HG03342 (cell line): ENCODE data around the gene MEGF6.

Experiments used
- ATAC-seq: cut with Tn5 transposase; IDR thresholded peaks from one replicate; pipeline ENCODE4 v1.9.1; 2021; ENCODE audit warnings: mild to moderate bottlenecking, moderate library complexity; ENCODE audit not compliant: unreplicated experiment

Gene MEGF6

DNA sequence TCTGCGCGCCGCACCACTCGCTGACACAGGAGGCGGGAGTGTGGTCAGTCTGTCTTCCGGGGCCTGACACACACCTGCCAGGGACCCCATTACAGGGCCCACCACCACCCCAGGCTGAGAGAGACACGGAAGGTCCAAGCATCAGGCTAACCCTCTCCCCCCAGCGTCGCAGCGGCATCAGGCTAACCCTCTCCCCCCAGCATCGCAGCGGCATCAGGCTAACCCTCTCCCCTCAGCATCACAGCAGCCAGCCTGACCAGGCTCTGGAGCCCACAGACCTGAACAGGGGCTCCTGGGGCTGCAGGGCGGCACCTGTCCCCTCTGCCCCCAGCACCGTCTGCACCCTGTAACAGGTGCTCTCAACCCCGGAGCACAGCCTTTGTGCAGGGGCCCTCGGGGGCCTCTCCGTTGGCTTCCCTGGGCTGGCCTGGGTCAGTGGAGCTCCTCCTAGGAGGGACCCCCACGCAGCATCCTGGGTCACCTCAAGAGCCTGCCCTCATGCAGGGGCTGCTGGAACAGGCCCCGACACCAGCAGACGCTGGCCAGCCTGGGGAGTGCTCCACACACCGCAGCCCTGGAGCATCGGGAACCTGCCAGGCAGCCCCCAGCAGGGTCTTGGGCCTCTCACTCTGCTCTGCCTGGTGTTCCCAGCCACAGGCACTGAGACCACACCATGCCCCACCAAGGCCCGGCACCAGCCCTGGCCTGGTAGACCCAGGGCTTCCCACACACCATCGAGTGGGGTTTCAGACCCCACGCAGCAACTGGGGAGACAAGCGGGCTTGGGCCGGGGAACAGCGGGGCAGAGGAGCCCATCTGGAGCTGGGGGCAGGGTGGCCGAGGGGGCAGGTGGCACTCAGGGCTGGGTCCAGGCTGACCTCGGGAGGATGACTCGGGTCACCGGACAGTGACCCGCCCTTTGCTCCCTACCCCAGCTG lies 67.0 kb downstream of the MEGF6 start:
- no peak for ATAC-seq

DNA sequence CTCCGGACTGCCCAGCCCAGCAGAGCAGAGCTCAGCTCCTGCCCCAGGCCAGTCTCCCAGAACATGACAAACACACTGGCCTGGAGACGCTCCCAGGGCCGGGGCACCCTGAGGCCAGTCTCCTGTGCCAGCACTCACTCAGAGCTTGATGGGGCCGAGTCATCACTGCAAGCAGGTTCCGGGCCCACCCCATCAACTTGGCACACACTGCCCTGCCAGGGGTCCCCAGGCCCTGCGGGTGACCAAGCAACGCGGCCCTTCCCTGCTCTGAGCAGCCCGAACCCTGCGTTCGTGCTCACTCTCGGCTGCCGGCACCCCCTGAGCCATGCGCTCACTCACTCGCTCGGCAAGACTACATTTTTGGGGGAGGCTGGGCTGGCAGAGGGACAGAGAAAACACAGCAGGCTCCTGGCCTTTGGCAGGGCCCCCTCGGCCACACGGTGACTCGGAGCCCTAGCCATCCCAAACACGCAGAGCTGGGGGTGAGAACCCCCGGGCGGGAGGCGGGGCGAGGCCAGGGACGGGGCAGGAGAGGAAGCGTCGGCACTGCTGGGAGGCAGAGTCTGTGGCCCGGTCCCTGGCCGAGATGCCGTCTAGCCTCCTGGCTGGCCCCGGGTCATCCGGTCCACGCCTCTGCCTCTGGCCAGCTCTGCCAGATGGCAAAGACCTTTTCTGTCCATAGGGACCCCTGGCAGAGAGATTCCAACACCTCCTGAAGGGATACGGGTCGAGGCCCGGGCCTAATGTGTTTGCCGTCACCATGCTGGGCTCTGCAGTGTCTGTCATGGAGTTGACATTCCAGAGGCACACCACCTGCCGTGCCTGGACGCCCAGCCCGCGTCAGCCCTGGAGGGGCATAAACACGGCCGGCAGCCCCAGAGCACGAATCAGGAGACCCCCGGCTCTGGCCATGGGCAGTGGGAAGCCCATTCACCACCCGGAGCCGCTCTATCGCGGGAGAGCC lies 68.0 kb downstream of the MEGF6 start:
- ATAC-seq, result no peak

DNA sequence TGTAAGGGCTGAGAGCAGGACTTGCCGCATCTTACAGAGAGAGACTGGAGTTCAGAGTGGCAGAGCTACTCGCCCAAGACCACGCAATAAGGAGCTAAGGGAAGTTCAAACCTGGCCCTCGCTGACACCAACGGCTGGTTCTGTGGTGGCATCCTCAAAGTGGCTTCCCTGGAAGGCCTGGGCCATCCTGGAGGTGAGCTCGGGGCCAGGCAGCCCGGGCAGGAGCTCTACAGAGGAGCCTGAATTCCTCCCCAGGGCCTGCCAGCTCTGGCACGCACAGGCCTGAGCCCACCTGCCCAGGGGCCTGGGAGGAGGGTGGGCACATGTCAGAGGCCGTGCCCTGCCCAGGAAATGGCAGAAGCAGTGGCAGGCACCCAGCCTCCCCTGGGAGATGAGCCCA lies 68.6 kb downstream of the MEGF6 start:
- no peak for ATAC-seq

GRCh38 chr1:3541936-3542335 lies 69.4 kb downstream of the MEGF6 start:
- no peak for ATAC-seq

DNA sequence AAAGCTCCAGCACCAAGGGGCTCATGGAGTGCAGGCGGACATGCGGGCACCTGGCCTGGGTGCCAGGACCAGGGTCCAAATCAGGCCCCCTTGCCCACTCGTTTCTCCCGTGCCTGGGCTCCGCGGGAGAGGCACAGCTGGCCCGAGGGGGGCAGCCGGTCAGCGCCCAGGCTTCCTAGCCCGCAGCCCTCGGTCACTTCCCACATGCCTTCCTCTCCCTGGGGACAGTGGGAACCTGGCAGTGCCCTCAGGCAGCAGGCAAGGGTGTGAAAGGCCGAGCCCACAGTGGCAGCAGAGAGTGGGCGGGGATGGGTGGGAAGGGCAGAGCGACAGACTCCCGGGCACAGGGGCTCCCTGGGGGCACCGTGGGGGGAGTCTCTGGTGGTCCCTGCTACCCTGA lies 69.8 kb downstream of the MEGF6 start:
- no peak for ATAC-seq

DNA sequence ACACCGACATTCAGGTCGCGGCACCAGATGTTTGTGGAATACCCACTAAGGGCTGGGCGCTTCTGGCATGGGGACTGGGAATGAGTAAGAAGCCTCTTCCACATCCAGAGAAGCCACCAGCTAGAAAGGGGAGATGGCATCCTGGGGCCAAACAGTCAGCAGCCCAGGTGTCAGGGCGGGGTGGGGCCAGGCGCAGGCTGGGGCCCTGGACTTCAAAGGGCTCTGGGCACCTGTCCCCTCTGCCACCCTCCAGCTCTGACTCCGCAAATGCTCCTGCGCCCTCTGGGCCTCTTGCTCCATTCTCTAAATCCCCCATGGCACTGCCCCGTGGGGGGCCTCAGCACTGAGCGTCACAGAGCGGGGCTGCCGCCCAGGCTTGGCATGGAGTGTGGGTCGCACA lies 70.4 kb downstream of the MEGF6 start:
- no peak for ATAC-seq

DNA sequence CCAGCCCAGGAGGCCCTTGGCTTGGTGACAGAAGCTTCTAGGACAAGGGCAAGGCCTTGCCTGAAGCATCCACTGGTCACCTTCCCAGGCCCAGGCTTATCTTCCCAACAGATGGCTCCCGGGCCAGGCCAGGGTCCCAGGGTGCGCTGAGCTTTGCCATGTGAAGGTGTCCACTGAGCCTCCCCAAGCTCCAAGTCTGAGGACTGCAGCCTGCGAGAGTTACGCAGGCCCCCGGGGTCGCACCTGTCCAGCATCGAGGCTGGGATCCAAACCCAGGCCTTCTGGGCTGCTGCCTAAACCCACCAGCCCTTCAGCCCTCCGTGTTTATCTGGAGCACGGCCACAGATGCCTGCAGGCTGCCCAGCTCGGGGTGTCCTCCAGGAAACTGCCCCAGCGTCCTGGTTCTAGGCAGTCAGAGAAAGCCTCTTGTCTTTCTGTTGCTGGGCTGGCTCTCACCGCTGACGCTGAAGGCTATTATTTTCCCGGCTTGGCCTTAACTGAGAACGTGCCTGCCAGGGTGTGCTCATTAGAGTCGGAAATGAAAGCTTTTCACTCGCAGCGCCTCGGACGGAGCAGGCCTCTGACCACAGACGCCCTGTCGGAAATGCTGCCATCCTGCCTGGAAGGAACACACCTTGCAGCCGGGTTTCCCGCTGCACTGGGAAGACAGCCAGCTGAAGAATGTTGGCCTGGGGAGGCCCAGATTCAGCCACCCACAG lies 71.4 kb downstream of the MEGF6 start:
- no peak for ATAC-seq

DNA sequence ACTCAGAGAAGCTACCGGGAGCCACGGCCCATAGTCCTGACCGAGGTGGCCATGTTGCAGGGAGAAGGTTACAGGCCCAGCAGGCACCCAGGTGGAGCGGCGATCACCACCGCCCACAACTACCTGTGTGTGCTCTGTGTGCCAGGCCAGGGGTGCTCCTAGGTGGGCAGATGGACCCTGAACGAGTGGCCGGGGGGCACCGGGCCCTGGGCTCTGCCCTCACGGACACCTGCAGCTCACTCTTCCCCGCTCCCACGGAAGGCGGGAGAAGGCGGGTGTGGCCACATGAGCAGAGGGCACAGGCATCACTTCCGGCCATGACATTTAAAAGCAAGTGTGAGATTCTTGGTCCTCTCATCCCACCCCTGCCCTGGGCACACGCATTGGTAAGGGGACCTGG lies 73.9 kb downstream of the MEGF6 start:
- ATAC-seq, result no peak

DNA sequence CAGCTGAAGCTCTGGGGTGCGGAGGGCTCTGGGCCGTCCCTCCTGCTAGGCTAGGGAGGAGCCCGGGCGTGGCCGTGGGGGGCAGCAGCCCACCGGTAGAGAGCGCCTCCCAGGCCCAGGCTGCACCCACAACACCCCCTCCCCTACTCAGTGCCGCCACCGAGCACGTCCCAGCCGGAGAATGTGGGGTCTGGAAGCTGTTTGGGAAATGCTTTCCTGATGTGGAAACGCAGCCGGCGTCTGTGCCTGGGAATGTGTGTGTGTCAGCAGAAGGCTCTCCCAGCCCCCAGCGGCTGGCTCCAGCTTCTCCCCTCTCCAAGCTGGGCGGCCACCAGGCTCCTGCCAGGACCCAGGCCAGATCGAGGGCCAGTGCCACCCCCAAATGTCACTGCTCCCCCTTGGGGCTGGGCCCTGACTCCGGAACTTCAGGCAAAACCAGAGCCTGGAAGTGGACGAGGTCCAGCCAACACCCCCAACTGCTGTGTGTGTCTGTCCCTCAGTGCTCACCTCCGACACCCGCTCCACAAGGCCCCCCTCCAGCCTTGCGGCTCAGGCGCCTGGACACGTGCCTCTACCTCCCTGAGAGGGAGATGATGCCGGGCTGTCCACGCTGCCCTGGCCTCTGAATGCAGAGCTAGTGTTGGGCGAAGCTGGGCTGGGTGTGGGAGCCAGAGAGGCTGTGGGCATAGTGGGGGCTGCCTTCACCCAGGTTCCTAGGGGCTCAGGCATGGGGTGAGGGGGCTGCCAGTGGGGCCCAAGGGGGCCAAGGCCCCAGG lies 74.7 kb downstream of the MEGF6 start:
- ATAC-seq, result no peak

GRCh38 chr1:3535732-3536131 lies 75.6 kb downstream of the MEGF6 start:
- no peak for ATAC-seq

GRCh38 chr1:3534803-3535637 lies 76.3 kb downstream of the MEGF6 start:
- ATAC-seq, result no peak

DNA sequence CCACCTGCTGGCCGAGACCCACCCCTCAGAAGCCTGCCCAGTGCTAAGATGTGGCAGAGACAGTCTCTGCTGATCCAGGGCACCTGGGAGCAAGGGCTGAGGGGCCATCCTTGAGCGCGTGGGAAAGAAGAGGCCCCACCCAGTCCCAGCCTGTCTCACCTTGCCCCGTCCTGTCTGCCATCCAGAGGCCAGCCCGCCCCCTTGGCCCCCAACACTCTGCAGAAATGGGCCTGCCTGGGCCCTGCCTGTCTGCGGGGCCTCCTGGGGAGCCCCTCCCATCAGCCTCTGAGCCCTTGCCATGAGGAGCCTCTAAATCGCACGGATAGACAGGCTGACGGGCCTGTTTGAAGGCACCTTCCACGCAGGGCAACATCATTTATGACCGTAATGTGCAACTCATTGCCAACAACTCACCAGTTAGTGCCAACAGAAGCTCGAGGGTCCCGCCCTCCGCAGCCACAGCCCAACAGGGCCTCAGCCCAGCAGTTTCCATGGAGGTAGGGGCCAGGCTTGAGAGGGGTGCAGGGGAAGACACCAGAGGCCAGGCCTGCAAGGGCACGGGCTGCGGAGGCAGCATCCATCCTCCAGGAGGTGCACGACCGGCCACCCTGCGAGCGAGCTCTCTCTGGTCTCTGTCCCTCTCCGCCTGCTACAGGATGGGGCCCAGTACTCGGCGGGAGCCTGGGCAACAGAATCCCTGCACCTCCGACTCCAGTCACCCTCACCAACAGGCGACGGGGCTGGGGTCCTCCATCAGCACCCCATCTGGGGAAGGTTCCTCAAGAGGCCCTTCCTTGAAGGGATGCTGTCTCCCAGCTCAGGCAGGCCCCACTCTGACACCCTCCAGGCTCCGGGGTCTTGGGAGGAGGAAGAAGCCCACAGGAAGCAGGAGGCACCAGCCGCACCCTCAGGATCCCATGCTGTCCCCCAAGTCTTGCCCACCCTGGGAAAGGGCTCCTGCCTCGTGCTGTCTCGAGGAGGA lies 78.0 kb downstream of the MEGF6 start:
- no peak for ATAC-seq

GRCh38 chr1:3531928-3532327 lies 79.4 kb downstream of the MEGF6 start:
- no peak for ATAC-seq

GRCh38 chr1:3530926-3531818 lies 80.1 kb downstream of the MEGF6 start:
- no peak for ATAC-seq

DNA sequence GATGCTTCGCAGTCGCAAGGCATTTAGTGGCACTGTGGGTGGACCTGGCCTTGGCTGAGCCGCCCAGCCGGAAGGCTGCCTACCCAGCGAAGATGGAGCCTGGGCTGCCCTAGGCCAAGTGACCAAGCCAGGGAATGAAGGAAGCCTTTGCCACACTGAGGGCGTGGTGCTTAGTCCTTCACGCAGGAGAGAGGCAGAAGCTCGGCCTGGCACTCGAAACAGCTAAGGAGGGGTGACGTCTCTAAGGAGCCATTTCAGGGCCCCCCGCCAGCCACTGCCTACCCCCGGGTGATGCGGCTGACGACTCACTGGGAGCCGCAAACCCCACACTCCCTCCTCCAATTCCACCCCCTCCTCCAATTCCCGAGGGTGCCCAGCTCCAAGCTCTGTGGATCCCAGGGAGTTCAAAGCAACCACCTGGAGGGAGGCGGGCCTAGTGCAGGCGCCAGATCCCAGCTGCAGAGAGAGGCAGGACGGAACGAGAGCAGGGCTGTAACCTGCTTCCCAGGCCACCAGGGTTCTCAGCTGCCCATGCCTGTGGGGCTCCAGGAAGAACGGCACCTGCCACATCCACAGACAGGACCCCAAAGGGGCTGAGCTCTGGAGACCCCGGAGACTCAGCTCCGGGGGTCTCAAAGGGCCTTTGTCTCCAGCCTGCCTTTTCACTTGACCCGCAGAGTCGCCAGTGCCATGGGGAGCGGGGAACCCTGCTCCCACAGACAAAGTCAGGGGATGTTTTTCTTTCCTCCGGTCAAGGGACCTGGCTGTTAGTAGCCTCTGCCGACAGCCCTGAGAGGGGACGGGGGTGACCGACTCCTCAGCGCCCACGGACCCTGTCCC lies 81.0 kb downstream of the MEGF6 start:
- no peak for ATAC-seq

DNA sequence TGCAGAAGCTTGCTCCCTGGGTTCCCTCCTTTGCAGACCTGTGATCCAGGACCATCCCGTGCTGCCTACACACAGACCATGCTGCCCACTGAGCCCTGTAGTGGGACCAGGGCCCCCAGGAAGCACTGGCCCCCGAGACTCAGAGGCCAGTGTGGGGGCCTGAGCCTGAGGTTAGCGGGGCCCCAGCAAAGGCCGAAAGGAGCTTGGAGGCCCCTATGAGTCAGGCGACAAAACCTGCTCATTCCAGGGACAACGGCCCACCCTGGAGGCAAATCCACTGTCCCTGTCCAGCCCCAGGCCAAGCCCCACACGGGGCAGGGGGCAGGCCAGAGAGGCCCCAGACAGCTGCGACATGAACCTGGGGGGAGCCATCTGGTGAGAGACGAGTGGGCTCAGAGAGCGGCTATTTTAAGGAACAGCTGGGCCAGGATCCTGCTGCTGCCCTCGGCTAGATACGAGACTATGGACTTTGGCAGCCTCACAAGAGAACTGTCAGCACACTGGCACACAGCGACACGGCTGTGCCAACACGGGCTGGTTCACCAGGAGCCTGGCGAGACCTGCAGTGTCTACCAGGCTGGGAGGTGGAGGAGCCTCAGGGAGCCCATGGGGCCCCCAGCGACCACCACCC lies 82.1 kb downstream of the MEGF6 start:
- ATAC-seq, result no peak
